HG02840 (cell line): ENCODE data around the gene ZSWIM1.

ENCODE experiments used
- ATAC-seq: cut with Tn5 transposase; IDR thresholded peaks from one replicate; pipeline ENCODE4 v1.9.1; 2021; ENCODE audit warnings: mild to moderate bottlenecking, moderate library complexity, moderate number of reproducible peaks; ENCODE audit not compliant: unreplicated experiment, low FRiP score

Gene ZSWIM1

DNA sequence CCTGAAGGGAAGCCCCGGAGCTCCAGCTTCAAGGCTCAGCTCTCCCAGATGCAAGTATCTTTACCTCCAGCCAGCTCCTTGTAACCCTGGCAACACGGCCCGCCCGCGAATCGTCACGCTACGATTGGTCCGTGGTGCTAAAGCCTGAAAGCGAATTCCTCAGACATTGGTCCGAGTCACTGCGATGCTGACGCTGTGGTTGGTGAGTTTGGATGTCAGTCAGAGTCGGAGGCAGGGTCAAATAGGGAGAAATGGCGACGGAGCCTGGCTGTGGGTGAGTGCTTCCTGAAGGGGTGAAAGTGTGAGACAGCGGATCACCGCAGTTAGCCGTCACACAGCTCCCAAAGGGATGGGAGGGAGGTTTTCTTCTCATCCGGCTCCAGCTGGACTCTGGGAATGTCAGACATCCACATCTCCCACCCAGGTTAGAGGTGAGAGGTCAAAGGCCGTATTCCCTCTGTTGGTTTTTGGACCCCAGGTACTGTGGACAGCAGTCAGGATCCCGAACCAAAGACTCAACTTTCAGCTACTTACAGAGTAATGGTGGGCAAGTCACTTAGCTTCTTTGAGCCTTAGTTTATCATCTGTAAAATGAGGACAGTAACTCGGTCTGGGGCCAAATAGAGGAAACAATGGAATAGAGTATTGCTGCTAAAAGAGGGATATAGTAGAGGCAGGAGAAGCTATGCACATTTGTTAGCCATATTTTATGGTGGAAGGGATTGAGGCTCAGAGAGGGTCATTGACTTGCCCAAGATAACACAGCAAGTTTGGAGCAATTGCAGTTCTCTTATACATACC is at the start of gene ZSWIM1:
Gene ZSWIM1, plus strand, starts transcription at position 240 of the 801 bp plus-strand sequence. CDS start 1,366 bp downstream, outside the sequence.
- peak; percentile 98 for ATAC-seq

DNA sequence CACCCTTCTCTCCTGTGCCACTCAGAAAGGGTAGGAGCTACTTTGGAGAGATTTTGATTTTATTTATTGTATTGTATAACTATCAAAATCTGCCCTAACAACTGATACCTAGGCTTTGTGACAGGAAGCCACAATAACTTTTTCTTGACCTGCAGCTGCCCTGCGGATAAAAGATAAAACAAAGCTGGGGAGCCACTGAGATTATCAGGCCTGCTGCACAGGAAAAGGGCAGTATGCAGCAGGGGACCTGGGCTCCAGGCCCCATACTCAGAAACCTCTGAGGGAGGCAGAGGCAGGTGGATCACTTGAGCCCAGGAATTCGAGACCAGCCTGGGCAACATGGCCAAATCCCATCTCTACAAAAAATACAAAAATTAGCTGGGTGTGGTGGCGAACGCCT is 48.4 kb upstream of the ZSWIM1 start:
- no peak for ATAC-seq

- ATAC-seq, result no peak
Observed at GRCh38 chr20:45833030-45833882, 47.8 kb upstream of the ZSWIM1 start, which contains the start of gene SNX21. TSS of gene SNX21 (plus strand) at chr20:45833799. CDS start at chr20:45833920, 121 bp downstream.

DNA sequence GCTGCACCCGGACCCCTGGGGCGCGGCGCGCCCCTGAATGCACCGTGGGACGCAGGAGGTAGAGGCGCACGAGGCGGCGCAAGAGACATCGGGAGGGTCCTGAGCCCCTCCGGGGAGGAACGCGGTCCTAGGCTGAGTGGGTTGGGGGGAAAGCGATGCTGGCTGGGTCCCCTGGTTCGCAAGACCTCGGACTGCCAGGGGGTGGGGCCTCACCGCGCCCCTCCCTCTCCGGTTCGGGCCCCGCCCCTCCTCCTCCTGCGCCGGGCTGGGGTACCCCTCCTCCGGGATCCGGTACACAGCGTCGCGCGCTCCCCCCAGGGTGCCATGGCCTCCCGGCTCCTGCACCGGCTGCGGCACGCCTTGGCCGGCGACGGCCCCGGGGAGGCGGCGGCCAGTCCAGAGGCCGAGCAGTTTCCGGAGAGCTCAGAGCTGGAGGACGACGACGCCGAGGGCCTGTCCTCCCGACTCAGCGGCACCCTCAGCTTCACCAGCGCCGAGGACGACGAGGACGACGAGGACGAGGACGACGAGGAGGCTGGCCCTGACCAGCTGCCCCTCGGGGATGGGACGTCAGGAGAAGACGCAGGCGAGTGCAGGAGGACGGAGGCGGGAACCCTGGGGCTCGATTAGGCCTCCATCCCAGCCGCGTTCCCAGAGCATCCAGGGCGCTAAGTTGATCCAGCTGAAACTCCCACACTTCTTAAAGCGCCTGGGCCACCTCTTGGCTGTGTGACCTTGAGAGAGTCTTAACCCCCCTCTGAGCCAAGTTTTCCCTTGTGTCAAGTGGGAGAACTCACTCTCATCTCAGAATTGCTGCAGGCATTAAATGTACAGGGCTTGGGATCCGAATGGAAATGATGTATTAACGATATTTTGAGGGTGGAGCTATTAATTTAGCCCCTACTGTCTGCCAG is 46.9 kb upstream of the ZSWIM1 start:
- no peak for ATAC-seq

- no peak for ATAC-seq
Observed at GRCh38 chr20:45834797-45835161, 46.2 kb upstream of the ZSWIM1 start.

DNA sequence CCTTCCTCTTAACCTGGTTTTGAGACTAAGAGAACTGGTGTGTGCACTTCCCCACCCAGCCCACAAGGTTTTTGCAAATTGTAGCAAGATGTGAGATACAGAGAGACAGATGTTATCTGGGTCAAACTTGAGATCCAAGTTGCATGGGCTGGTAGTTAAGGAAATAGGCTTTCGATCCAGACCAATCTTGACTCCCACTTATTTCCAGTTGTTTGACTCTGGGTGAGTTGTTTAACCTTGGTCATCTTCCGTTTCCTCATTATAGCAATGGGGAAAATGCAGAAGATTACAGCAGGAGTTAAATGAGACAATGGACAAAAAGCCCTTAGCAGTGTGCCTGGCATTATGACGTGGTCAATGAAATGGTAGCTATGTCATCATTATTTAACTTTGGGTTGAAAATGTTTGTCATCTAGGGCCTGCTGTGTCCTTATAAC is 45.7 kb upstream of the ZSWIM1 start:
- no peak for ATAC-seq

DNA sequence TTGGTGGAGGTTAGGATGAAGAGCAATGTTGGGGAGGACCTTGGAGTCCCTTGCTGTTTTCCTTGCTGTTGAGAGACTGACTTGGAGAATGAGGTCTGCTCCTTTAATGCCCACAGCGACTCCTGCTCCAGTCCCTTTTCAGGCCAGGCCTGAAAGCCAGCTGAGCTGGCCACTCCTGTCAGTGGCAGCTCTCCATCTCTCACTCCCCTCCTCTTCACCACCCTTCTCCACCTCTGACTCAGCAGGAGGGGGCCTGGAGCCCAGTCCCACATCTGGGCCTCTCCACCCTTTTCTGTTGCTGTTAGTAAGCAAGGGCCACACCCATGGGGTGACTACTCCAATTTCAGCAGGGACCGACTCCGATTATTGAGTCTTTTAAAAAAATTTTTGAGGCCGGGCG is 45.2 kb upstream of the ZSWIM1 start:
- ATAC-seq, result no peak

- no peak for ATAC-seq
Observed at GRCh38 chr20:45836841-45837240, 44.2 kb upstream of the ZSWIM1 start.

GRCh38 chr20:45840700-45841198 is 40.3 kb upstream of the ZSWIM1 start:
- no peak for ATAC-seq

DNA sequence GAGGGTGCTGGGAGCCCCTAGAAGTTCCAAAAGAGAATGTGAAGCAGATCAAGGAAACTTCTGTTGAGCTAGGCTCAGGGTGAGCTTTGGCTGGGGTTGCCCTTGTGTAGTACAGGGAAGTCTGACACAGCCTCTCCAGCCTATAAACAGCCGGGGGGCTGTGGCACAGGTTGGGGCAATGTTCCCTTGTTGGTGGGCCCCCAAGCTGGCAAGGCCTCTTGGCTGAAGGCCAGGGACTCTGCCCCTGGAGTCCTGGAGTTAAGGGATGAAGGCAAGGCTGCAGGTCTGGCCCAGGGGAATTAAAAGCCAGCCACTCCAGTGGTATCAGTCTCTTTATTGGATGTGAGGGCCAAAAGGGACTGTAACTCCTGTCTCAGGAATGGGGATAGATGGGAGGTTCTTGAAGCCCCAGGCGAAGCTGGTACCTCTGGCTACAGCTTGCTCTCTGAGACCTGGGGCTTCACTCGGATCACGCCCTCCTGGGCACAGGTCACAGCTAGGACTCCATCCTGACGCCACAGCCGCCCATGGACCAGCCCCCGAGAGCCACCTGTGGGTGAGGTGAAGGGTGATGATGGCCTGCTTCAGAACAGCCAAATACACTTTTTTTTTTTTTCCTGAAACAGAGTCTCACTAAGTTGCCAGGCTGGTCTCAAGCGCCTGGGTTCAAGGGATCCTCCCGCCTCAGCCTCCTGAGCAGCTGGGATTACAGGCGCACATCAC is 39.5 kb upstream of the ZSWIM1 start:
- no peak for ATAC-seq

GRCh38 chr20:45842169-45842812 is 38.7 kb upstream of the ZSWIM1 start:
- ATAC-seq, result no peak

- no peak for ATAC-seq
Observed at GRCh38 chr20:45843506-45843905, 37.5 kb upstream of the ZSWIM1 start.

GRCh38 chr20:45845452-45845851 is 35.6 kb upstream of the ZSWIM1 start:
- ATAC-seq, result no peak

GRCh38 chr20:45848421-45848820 is 32.6 kb upstream of the ZSWIM1 start:
- no peak for ATAC-seq

- ATAC-seq, result no peak
Observed at GRCh38 chr20:45848969-45849582, 32.0 kb upstream of the ZSWIM1 start.

GRCh38 chr20:45850238-45850637 is 30.8 kb upstream of the ZSWIM1 start:
- no peak for ATAC-seq

DNA sequence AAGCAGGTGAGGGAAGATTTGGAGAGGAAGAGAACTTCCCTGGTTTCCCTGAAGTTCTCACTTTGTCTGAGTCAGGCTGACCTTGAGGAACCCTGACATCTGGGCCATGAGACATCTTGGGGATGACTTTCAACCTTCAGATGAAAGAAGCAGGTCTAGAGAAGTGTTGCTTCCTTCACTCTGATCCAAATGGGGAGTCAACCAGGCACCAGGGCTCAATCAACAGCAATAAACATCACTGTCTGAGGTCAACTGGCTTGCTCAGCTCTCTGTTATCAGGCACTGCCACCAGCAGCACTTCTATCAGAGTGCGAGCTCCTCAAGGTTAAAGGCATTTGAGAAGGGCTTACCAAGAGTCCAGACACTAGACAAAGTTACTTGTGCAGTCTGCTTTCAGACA is 30.1 kb upstream of the ZSWIM1 start:
- no peak for ATAC-seq

DNA sequence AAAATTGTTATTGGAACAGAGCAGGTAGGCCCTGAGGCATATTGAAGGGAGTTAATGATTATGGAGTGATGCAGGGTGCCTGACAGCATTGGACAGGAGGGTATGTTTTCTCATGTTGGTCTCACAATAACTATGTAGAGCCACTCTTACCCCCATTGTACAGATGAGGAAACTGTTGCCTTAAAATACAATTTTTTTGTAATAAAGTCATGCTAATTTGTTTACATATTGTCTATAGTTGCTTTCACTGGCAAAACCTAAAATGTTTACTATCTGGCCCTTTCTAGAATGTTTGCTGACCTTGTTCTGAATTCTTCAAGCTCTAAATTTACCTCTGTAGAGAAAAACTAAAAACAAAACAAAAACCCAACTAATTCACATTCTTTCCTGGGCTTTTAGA is 29.5 kb upstream of the ZSWIM1 start:
- ATAC-seq, result no peak

GRCh38 chr20:45852326-45852725 is 28.7 kb upstream of the ZSWIM1 start:
- ATAC-seq, result no peak
